Panc1 (cell line): ENCODE results near the gene TRIP10. TPM values are rescaled to one million over a fixed set of nuclear protein-coding genes. Genes with fewer than 3 reads are reported as not detected.

Experiments
- ATAC-seq: fragments of 200-7000 bp; cut with Tn5 transposase; 2 replicates; pipeline ENCODE4 v1.9.1; 2020; ENCODE audit warnings: mild to moderate bottlenecking, moderate library complexity
- BruUV-seq: library from RNA; stranded (reverse); fragments of 400-500 nt; replicated peaks from 2 replicates; lab custom pipeline; 2021; lab: Mats Ljungman, UMichigan
- CTCF ChIA-PET: fragments of 300-600 bp; sonication (Branson Sonifier 250); formaldehyde crosslinking; loops from one replicate; lab custom pipeline; 2022; ENCODE audit warnings: antibody characterized with exemption; lab: Charles Lee
- POLR2A ChIA-PET: fragments of 300-600 bp; sonication (Branson Sonifier 250); formaldehyde crosslinking; loops from one replicate; lab custom pipeline; 2022; ENCODE audit warnings: antibody characterized with exemption; lab: Charles Lee
- DNase-seq: peaks from one replicate; pipeline ENCODE4 v3.0.0-alpha.2; 2010; ENCODE audit warnings: low read depth, low spot score
- H3K27ac ChIP-seq: 2 replicates; pipeline ENCODE4 v1.5.1; 2011; ENCODE audit warnings: mild to moderate bottlenecking, low read length, inconsistent platforms
- H3K27me3 ChIP-seq: fragments of 200-500 bp; sonication (Bioruptor generic); 2 replicates; pipeline ENCODE4 v1.6.0; 2014; ENCODE audit warnings: low read length, inconsistent platforms; ENCODE audit not compliant: control insufficient read depth, insufficient read depth
- H3K36me3 ChIP-seq: fragments of 200-500 bp; sonication (Bioruptor generic); 2 replicates; pipeline ENCODE4 v1.5.1; 2014; ENCODE audit warnings: inconsistent platforms, mild to moderate bottlenecking, low read length, moderate library complexity; ENCODE audit not compliant: control insufficient read depth, insufficient read depth
- H3K4me1 ChIP-seq: 2 replicates; pipeline ENCODE4 v1.5.1; 2011; ENCODE audit warnings: inconsistent platforms, mild to moderate bottlenecking, low read length, moderate library complexity; ENCODE audit not compliant: control insufficient read depth, insufficient read depth
- H3K4me3 ChIP-seq, 2 experiments: 2 replicates each; pipeline ENCODE4 v1.5.1; 2011 to 2012; ENCODE audit warnings: low read depth in 2 of 2, low read length in 2 of 2, mild to moderate bottlenecking in 2 of 2, inconsistent platforms in 1 of 2, moderate library complexity in 1 of 2
- H3K9me3 ChIP-seq: fragments of 200-500 bp; sonication (Bioruptor generic); 2 replicates; pipeline ENCODE4 v1.5.1; 2014; ENCODE audit warnings: low read depth, mild to moderate bottlenecking, inconsistent platforms, low read length, moderate library complexity; ENCODE audit not compliant: control insufficient read depth, insufficient read depth
- CTCF ChIP-seq: fragments of 450-650 bp; IDR thresholded peaks from 2 replicates; pipeline ENCODE4 v1.5.1; 2017; ENCODE audit warnings: mild to moderate bottlenecking
- POLR2AphosphoS5 ChIP-seq: IDR thresholded peaks from 2 replicates; pipeline ENCODE4 v1.6.1; 2012; ENCODE audit warnings: mild to moderate bottlenecking, low read depth, low read length, moderate library complexity
- REST ChIP-seq, 2 experiments: IDR thresholded peaks; 2 replicates each; pipeline ENCODE4 v1.6.1; 2011 to 2012; ENCODE audit warnings: low read depth in 2 of 2, control low read depth in 1 of 2, low read length in 1 of 2, mild to moderate bottlenecking in 1 of 2, moderate library complexity in 1 of 2; ENCODE audit not compliant: insufficient read depth in 1 of 2
- SIN3A ChIP-seq: IDR thresholded peaks from 2 replicates; pipeline ENCODE4 v1.6.1; 2012; ENCODE audit warnings: low read depth, mild to moderate bottlenecking, low read length, moderate library complexity, borderline replicate concordance; ENCODE audit not compliant: insufficient read depth
- TCF7L2 ChIP-seq: IDR thresholded peaks from 2 replicates; pipeline ENCODE4 v1.6.1; 2011; ENCODE audit warnings: mild to moderate bottlenecking, low read depth, low read length, inconsistent platforms
- in situ Hi-C: cut with HindIII; loops from 2 replicates; pipeline ENCODE4 v1.10.0; 2016; ENCODE audit warnings: low sequenced_read_pairs, low pct_unique_long_range_greater_than_20kb
- intact Hi-C: fragments of 100-400 bp; cut with micrococcal nuclease; formaldehyde crosslinking; loops from one replicate; pipeline ENCODE4 v1.10.0; 2022; ENCODE audit not compliant: unreplicated experiment
- total RNA-seq: library from RNA; stranded (reverse); gene quantifications from one replicate; pipeline ENCODE4 v1.2.1, GENCODE V29; 2021; ENCODE audit not compliant: unreplicated experiment

Gene TRIP10
- total RNA-seq, 1 experiment from 2014 or later = 115 TPM

DNA sequence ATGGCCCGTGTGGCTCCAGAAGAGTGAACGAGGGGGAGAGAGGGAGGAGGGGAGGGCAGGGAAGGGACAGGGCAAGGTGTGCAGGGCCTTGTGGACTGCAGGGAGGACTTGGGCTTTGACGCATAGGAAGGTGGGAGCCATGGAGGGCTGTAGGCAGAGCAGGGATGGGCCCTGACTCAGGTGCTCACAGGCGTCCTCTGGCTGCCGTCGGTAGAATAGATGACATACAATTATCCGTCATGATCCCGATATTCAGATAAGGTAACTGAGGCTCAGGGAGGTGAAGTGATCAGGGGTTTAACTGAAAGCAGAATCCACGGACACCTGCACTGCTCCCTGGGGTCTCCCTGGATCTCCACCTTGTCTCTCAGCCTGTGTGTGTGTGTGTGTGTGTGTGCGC is 22.4 kb upstream of the TRIP10 start:
- H3K36me3 ChIP-seq = no peaks in the 10 kb centered on the region
- DNase-seq (no peak), ATAC-seq (no peak)
- ChIA-PET POLR2A (no interaction called here), CTCF (no interaction called here)
- H3K27me3 ChIP-seq = no peaks in the 10 kb centered on the region
- H3K9me3 ChIP-seq = no peaks in the 10 kb centered on the region
- no peak overlapping the region for H3K27ac ChIP-seq
- TF ChIP-seq SIN3A (no peak), CTCF (no peak; the same call in 1 of the 2 replicates), REST (IDR thresholded peaks at IDR 0.05; ENCODE audit: insufficient read depth in 1 of 2, low read depth in 2 of 2, low read length in 1 of 2) (no peak), POLR2AphosphoS5 (no peak), TCF7L2 (no peak)
- BruUV-seq = no TSS peak
- H3K4me1 ChIP-seq = no peaks in the 10 kb centered on the region
- in situ Hi-C loops (no loop called here), intact Hi-C loops (no loop called here)
- no peak overlapping the region for H3K4me3 ChIP-seq

DNA sequence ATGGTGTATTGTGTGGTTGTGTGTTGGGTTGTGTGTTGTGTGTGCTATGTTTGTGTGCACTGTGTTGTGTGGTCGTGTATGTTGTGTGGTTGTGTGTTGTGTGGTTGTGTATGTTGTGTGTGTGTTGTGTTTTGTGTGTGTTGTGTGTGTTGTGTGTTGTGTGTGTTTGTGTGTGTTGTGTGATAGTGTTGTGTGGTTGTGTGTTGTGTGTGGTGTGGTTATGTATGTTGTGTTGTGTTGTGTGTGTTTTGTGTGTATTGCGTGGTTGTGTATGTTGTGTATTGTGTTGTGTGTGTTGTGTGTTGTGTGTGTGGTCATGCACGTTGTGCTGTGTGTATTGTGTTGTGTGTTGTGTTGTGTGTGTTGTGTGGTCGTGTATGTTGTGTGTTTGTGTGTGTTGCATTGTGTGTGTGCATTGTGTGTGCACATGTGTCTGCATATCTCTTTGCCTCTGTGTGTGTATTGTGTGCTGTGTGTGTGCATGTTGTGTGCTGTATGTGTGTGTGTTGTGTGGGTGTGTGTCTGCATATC is 22.0 kb upstream of the TRIP10 start:
- Histone ChIP-seq H3K27me3 (no peaks in the 10 kb centered on the region), H3K27ac (no peak overlapping the region), H3K4me1 (no peaks in the 10 kb centered on the region), H3K9me3 (no peaks in the 10 kb centered on the region), H3K4me3 (no peak overlapping the region), H3K36me3 (no peaks in the 10 kb centered on the region)
- CTCF ChIA-PET = no interaction called here
- no TSS peak for BruUV-seq
- intact Hi-C loops (no loop called here), in situ Hi-C loops (no loop called here)
- POLR2A ChIA-PET = no interaction called here
- ATAC-seq (no peak), DNase-seq (no peak)
- no peak for TF ChIP-seq REST (IDR thresholded peaks at IDR 0.05; ENCODE audit: insufficient read depth in 1 of 2, low read depth in 2 of 2, low read length in 1 of 2)
- no peak for TF ChIP-seq SIN3A
- no peak for TF ChIP-seq TCF7L2
- no peak for TF ChIP-seq POLR2AphosphoS5
- no peak for TF ChIP-seq CTCF
